ENCODE results near the gene PRICKLE3.
A peak's percentile ranks its signal among the peaks of the same experiment; 100 is the strongest.

PRICKLE3 gene

DNA sequence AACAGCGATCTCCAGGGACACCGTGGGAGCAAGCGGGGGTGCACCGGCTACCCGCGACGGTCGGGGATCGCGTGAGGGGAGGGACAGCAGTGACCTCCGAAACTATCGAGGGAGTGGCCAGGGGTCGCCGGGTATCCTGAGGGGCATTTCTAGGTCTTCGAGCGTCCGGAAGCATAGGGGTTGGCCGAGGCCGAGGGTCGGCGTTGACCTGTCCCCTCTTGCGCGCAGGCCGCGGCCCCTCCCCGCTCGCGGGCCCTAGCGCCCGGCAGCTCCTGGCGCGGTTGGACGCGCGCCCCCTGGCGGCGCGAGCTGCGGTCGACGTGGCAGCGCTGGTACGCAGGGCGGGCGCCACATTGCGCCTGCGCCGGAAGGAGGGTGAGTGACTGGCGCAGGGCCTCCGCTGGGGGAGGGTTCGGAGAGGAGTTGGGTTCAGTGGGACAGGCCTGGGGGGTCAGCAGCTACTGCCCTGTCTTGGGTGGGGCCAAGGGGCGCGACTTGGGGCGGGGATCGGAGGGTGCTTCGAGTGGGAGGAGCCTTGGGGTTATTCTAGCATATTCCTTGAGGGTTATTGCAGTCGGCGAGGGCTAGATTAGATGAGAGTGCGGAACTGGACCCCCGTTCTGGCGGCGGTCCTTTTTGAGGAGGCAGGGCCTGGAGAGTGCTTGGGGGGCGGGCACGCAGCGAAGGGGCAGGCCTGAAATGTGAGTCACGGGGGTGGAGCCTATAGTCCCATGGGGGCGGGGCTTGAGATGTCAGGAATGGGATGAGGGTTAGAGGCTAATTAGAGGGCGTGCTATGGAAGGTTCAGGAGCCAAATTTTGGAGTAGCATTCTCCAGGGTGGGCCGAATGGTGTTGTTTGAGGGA is 22.4 kb downstream of the PRICKLE3 start:
- Mint-ChIP-seq H3K27ac (peak overlapping the region; percentile 71 to 94 (median 87)), H3K4me1 (peaks cover 19% of the 10 kb centered on the region), H3K27me3 (ENCODE audit: low read depth) (peaks cover 13% of the 10 kb centered on the region), H3K36me3 (ENCODE audit: low read depth) (no peaks in the 10 kb centered on the region), H3K4me3 (peak overlapping the region; percentile 75 to 83 (median 80)), H3K9me3 (peaks cover 6% of the 10 kb centered on the region)
- TF ChIP-seq, protein P1, sequence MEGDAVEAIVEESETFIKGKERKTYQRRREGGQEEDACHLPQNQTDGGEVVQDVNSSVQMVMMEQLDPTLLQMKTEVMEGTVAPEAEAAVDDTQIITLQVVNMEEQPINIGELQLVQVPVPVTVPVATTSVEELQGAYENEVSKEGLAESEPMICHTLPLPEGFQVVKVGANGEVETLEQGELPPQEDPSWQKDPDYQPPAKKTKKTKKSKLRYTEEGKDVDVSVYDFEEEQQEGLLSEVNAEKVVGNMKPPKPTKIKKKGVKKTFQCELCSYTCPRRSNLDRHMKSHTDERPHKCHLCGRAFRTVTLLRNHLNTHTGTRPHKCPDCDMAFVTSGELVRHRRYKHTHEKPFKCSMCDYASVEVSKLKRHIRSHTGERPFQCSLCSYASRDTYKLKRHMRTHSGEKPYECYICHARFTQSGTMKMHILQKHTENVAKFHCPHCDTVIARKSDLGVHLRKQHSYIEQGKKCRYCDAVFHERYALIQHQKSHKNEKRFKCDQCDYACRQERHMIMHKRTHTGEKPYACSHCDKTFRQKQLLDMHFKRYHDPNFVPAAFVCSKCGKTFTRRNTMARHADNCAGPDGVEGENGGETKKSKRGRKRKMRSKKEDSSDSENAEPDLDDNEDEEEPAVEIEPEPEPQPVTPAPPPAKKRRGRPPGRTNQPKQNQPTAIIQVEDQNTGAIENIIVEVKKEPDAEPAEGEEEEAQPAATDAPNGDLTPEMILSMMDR (IDR thresholded peaks at IDR 0.05; ENCODE audit: unreplicated experiment in 3 of 3): peak; percentile 68 to 70 (median 69)

- Mint-ChIP-seq H3K27ac (peak within 1 kb of the TSS; percentile 71 to 94 (median 80)), H3K9me3 (peaks cover 6% of the 10 kb centered on the region), H3K36me3 (ENCODE audit: low read depth) (no peaks in the 10 kb centered on the region), H3K4me1 (peaks cover 16% of the 10 kb centered on the region), H3K27me3 (ENCODE audit: low read depth) (peaks cover 20% of the 10 kb centered on the region), H3K4me3 (peak within 1 kb of the TSS; percentile 75 to 83 (median 79))
- TF ChIP-seq, protein P1 (IDR thresholded peaks at IDR 0.05; ENCODE audit: unreplicated experiment in 3 of 3): no peak
Observed at GRCh38 chrX:49162620-49163019, 23.6 kb downstream of the PRICKLE3 start, which contains the start of gene MAGIX. MAGIX (plus strand) TSS chrX:49162758; CDS start chrX:49162890, 132 bp downstream.

DNA sequence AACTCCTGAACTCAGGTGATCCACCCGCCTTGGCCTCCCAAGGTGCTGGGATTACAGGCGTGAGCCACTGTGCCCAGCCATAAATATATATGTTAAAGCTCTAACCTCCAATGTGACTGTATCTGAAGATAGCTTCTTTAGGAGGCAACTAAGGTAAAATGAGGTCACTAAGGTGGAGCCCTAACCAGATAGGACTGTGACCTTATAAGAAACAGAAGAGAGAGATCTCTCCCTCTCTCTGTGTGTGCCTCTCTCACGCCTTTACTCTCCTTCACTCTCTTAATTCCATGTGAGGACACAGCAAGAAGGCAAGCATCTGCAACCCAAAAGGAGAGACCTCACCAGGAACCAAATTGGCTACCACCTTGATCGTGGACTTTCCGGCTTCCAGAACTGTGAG is 24.5 kb downstream of the PRICKLE3 start:
- H3K27ac Mint-ChIP-seq: peak overlapping the region in 1 of 3 experiments; percentile 18
- H3K9me3 Mint-ChIP-seq: peaks cover 5% of the 10 kb centered on the region
- peak overlapping the region; percentile 13 to 53 (median 25) for H3K4me3 Mint-ChIP-seq
- H3K27me3 Mint-ChIP-seq (ENCODE audit: low read depth): peaks cover 23% of the 10 kb centered on the region
- no peaks in the 10 kb centered on the region for H3K36me3 Mint-ChIP-seq (ENCODE audit: low read depth)
- TF ChIP-seq, protein P1 (IDR thresholded peaks at IDR 0.05; ENCODE audit: unreplicated experiment in 3 of 3): no peak
- H3K4me1 Mint-ChIP-seq: peaks cover 8% of the 10 kb centered on the region

DNA sequence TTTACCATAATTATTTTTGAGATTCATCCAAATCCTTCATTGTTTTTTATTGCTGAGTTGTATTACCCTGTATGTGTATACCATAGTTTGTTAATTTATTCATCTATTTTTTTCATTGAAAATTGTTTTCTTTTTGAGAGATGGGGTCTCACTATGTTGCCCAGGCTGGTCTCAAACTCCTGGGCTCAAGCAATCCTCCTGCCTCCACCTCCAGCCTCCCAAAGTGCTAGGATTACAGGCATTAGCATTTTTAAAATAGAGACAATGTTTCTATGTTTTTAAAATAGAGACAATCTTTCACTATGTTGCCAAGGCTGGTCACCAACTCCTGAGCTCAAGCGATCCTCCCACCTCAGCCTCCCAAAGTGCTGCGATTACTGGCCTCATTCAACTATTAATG is 25.3 kb downstream of the PRICKLE3 start:
- TF ChIP-seq, protein P1 (IDR thresholded peaks at IDR 0.05; ENCODE audit: unreplicated experiment in 3 of 3): no peak
- Mint-ChIP-seq H3K27ac (no peak overlapping the region), H3K4me1 (peaks cover 6% of the 10 kb centered on the region), H3K4me3 (no peak overlapping the region), H3K27me3 (ENCODE audit: low read depth) (peaks cover 22% of the 10 kb centered on the region), H3K9me3 (peaks cover 3% of the 10 kb centered on the region), H3K36me3 (ENCODE audit: low read depth) (no peaks in the 10 kb centered on the region)

DNA sequence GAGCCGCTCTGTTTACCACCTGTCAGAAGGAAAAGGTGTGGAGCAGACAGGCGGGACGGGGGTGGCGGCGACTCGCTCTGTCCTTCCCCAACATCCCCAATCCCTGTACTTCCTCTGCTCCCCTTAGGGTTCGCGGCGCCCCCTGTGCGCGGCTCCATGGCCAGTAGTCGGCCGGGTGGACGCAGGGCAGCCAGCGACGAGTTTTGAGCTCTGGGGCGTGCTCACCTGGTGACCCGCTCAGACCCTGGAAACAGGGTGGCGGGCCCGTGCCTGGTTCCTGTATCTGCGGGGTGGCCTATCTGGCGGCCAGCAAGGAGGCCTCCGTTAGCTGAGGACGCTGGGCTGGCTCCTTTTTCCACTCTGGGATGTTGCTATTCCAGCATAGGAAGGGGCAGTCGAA is 29.0 kb downstream of the PRICKLE3 start:
- H3K4me3 Mint-ChIP-seq: peak overlapping the region; percentile 61 to 66 (median 63)
- H3K9me3 Mint-ChIP-seq: peaks cover 9% of the 10 kb centered on the region
- no peaks in the 10 kb centered on the region for H3K4me1 Mint-ChIP-seq
- peak overlapping the region in 2 of 3 experiments; percentile 40 to 60 for H3K27ac Mint-ChIP-seq
- TF ChIP-seq, protein P1 (IDR thresholded peaks at IDR 0.05; ENCODE audit: unreplicated experiment in 3 of 3): no peak
- peaks cover 18% of the 10 kb centered on the region for H3K27me3 Mint-ChIP-seq (ENCODE audit: low read depth)
- H3K36me3 Mint-ChIP-seq (ENCODE audit: low read depth): no peaks in the 10 kb centered on the region
